Mesothelial cell of epicardium (in vitro differentiated cells): ENCODE results near the gene RAD51B. TPM values are rescaled to one million over a fixed set of nuclear protein-coding genes. Genes with fewer than 3 reads are reported as not detected.
A peak's percentile ranks its signal among the peaks of the same experiment; 100 is the strongest.

Source experiments
- DNase-seq, 2 experiments: peaks; one replicate each; pipeline ENCODE4 v3.0.0; 2021; ENCODE audit warnings: low spot score in 2 of 2; ENCODE audit not compliant: unreplicated experiment in 2 of 2
- H3K27ac Mint-ChIP-seq: 2 replicates; pipeline ENCODE4 v1.8.0; 2021; ENCODE audit warnings: mixed read lengths
- H3K27me3 Mint-ChIP-seq: 2 replicates; pipeline ENCODE4 v1.8.0; 2021; ENCODE audit warnings: low read depth, mixed read lengths
- H3K36me3 Mint-ChIP-seq: 2 replicates; pipeline ENCODE4 v1.8.0; 2021; ENCODE audit warnings: mixed read lengths
- H3K4me1 Mint-ChIP-seq: 2 replicates; pipeline ENCODE4 v1.8.0; 2021; ENCODE audit warnings: mixed read lengths
- H3K4me3 Mint-ChIP-seq: 2 replicates; pipeline ENCODE4 v1.8.0; 2021; ENCODE audit warnings: mild to moderate bottlenecking, moderate library complexity, mixed read lengths
- H3K9me3 Mint-ChIP-seq: 2 replicates; pipeline ENCODE4 v1.8.0; 2021; ENCODE audit warnings: mixed read lengths
- total RNA-seq: library from RNA; stranded (reverse); gene quantifications from 3 replicates; pipeline ENCODE4 v1.2.1, GENCODE V29; 2021
- TF ChIP-seq, protein P1 (sequence below): fragments of 200-600 bp; sonication (generic); IDR thresholded peaks from one replicate; pipeline ENCODE4 v1.5.0; 2021; ENCODE audit warnings: antibody characterized with exemption; ENCODE audit not compliant: unreplicated experiment

RAD51B gene
- total RNA-seq, 1 donor from 2014 or later: 34.7 TPM

DNA sequence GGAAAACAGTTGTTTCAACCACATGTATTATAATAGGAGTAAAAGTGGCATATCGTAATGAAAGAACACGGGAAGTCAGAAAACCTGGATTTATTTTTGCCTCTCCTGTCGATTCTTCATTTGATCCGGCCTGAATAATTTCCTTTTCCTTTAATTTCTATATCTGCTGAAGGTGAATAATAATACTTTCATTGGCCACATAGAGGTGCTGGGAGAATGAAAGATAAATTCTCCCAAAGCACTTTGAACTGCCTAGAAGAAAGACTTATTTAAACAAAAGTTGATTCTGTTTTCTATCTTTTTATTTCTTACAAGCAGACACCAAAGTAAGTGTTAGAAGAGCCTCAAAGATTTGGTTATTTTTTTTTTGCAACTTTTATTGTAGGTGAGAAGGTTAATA is 339.1 kb downstream of the RAD51B start:
- TF ChIP-seq, protein P1, sequence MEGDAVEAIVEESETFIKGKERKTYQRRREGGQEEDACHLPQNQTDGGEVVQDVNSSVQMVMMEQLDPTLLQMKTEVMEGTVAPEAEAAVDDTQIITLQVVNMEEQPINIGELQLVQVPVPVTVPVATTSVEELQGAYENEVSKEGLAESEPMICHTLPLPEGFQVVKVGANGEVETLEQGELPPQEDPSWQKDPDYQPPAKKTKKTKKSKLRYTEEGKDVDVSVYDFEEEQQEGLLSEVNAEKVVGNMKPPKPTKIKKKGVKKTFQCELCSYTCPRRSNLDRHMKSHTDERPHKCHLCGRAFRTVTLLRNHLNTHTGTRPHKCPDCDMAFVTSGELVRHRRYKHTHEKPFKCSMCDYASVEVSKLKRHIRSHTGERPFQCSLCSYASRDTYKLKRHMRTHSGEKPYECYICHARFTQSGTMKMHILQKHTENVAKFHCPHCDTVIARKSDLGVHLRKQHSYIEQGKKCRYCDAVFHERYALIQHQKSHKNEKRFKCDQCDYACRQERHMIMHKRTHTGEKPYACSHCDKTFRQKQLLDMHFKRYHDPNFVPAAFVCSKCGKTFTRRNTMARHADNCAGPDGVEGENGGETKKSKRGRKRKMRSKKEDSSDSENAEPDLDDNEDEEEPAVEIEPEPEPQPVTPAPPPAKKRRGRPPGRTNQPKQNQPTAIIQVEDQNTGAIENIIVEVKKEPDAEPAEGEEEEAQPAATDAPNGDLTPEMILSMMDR: no peak
- Mint-ChIP-seq H3K27ac (peak overlapping the region; percentile 43), H3K4me3 (no peak overlapping the region), H3K36me3 (peaks cover 11% of the 10 kb centered on the region), H3K9me3 (peaks cover 13% of the 10 kb centered on the region), H3K27me3 (no peaks in the 10 kb centered on the region), H3K4me1 (peaks cover 52% of the 10 kb centered on the region)
- no peak for DNase-seq

DNA sequence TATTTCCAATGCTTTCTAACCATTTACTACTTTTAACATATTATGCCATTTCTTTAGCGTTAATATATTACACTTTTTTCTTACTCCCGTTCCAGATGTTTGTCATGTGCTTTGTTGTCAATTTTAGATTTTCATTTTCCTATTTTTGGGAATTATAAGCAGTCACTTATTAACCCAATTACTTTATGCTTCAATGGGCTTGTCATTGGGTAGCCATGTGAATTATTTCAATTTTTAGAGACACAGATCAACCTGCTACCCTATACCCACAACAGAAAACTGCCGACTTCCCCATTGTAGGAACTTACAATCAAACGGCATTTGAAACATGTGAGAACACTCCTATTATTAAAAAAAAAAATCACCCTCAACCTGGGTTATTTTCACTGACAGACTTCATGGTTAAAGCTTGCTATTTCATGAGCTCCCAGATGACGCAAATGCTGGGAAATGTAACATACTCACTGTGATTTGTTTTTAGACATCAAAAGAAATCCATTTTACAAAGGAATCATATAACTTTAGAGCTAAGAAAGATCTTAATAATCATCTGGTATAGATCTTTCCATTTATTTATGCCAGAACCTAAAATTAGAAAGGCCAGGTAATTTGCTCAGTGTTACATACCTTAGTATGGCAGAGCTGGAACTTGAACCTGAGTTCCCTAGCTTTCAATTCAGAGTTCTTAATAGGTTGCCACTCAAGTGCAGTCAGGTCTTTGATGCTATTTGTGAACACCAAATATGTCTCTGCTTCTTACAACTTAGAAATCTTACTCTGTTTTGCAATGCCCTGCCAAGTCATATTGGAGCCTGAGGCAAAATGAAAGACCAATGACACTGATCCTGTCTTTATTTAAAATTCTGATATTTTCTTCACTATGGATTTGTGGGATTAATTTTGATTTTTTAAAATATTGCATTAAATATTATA is 340.4 kb downstream of the RAD51B start:
- Mint-ChIP-seq H3K27ac (peak overlapping the region; percentile 86), H3K36me3 (no peaks in the 10 kb centered on the region), H3K4me3 (no peak overlapping the region), H3K4me1 (peaks cover 64% of the 10 kb centered on the region), H3K27me3 (no peaks in the 10 kb centered on the region), H3K9me3 (no peaks in the 10 kb centered on the region)
- no peak for DNase-seq
- TF ChIP-seq, protein P1: no peak

DNA sequence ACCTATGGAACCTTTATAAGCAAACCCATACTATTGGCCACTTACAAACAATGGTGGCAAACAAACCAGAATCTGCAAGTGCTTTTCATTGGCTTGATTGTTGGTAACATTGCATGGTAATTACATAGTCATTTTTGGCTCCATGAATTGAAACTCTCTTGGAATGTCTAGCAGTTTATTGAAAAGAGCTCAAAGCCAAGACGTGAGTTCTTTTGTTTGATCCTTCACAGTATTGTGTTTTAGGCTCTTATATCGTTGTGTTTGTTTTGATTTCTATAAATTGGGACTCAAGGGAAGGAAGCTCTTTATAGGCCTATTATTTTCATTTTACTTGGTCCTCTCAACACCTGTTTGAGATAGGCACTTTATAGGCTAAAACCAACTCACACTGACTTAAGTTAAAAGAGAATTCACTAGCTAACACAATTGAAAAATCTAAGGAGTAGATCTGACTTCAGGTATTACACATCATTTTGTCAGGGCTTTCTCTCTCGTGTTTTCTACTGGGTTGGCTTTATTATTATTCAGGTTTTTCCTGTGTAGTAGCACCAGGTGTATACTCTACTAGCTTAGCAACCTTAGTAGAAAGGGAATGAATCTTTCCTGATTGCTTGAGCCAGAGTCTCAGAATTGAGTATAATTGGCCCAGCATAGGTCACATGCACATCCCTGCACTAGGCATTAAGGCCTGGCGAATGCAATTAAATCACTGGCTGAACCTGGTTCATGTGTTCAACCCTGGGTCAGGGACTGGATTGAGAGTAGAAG is 341.4 kb downstream of the RAD51B start:
- no peak for DNase-seq
- no peaks in the 10 kb centered on the region for H3K27me3 Mint-ChIP-seq
- TF ChIP-seq, protein P1: no peak
- no peaks in the 10 kb centered on the region for H3K36me3 Mint-ChIP-seq
- no peaks in the 10 kb centered on the region for H3K9me3 Mint-ChIP-seq
- no peak overlapping the region for H3K4me3 Mint-ChIP-seq
- peak overlapping the region; percentile 61 for H3K27ac Mint-ChIP-seq
- H3K4me1 Mint-ChIP-seq: peaks cover 66% of the 10 kb centered on the region

DNA sequence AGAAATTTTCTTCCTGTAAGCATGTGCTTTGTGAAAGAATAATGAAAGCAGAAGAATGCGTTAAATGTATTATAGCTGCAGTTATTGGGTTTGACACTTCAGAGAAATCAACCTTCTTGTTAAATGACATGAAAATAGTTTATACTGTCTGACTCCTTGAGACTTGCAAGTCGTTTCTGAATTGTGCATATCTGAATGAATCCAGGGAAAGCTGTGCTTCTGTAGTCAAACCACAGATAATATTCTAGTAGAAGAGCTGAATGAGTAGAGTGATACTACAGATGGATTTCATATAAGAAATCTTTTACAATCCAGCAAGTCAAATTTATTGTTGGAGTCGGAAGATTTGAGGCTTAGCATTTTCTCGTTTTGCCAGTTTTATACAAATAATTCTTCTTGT is 343.3 kb downstream of the RAD51B start:
- H3K36me3 Mint-ChIP-seq: no peaks in the 10 kb centered on the region
- no peak for DNase-seq
- peak overlapping the region; percentile 83 for H3K27ac Mint-ChIP-seq
- no peaks in the 10 kb centered on the region for H3K27me3 Mint-ChIP-seq
- TF ChIP-seq, protein P1: no peak
- H3K4me1 Mint-ChIP-seq: peaks cover 73% of the 10 kb centered on the region
- no peaks in the 10 kb centered on the region for H3K9me3 Mint-ChIP-seq
- H3K4me3 Mint-ChIP-seq: no peak overlapping the region

DNA sequence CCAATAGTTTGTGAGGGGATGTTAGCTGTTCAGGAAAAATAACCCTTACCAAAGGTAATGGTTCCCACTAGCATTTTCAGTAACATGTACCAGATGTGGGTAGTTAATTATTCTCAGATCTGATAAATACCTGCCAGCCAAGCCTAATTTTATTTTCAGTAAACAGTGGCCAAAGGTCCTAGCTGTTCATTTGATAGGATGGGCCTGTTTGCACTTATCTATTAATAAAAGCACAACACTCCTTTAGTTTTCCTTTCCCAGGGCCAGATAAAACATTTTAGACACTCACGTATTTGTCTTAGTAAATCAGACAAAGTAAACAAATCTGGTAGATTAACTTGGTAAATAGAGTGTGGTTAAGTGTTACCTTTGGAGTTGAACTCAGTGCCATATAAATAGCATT is 345.1 kb downstream of the RAD51B start:
- Mint-ChIP-seq H3K9me3 (no peaks in the 10 kb centered on the region), H3K27me3 (no peaks in the 10 kb centered on the region), H3K4me3 (no peak overlapping the region), H3K36me3 (no peaks in the 10 kb centered on the region), H3K4me1 (peaks cover 78% of the 10 kb centered on the region), H3K27ac (peak overlapping the region; percentile 86)
- TF ChIP-seq, protein P1: no peak
- no peak for DNase-seq
